Astrocyte (in vitro differentiated cells and primary cell): Measurements from ENCODE around the gene VRK1.

Experiments used
- CTCF ChIP-seq: IDR thresholded peaks from 2 replicates; pipeline ENCODE4 v1.5.1; 2011; ENCODE audit warnings: low read depth, mild to moderate bottlenecking, inconsistent platforms, low read length, moderate library complexity; ENCODE audit not compliant: insufficient read depth
- EZH2 ChIP-seq: IDR thresholded peaks from 2 replicates; pipeline ENCODE4 v1.6.1; 2012; ENCODE audit warnings: mild to moderate bottlenecking, low read length, inconsistent platforms; ENCODE audit not compliant: insufficient read depth

- TF ChIP-seq CTCF (no peak), EZH2 (no peak)
These were observed 5.8 kb downstream of the VRK1 start for GRCh38 chr14:96802963-96803362.
